Fibroblast of skin of left biceps (primary cell): ENCODE data around the gene UGT1A9.

Source experiments
- DNase-seq, 2 experiments: peaks; one replicate each; pipeline ENCODE4 v3.0.0-alpha.2; 2013; ENCODE audit warnings: low read depth in 2 of 2

Gene UGT1A9

GRCh38 chr2:233796254-233796653 is 124.6 kb downstream of the UGT1A9 start:
- no peak for DNase-seq

GRCh38 chr2:233798335-233799086 is 126.8 kb downstream of the UGT1A9 start:
- no peak for DNase-seq

DNA sequence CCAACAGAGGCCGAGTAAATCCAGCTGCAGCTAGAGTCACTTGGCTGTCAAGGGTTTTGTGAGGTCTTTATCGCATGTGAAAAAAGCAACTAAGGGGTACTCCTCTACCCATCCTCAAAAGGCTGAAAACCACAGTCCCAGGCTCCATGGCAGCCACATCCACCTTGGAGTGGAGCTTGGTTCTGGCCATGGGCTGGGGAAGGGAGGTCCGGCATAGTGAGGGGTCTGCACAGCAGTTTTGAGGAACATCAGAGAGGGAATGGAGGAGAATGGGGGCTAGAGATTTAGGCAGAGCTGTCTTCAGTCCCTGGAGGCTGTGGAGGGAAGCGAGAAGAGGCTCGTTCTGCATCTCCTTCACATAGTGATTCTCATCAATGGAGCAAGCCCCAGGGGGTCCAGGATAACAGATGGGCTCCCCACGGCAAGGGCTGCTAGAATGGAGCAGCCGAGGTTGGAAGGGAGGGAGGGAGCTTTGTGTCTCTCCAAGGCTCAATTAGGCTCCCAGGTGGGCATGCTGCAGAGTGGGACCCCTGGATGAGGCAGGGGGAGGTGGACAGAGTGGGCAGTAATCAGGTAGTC is 127.5 kb downstream of the UGT1A9 start:
- no peak for DNase-seq

GRCh38 chr2:233799716-233800115 is 128.0 kb downstream of the UGT1A9 start:
- DNase-seq: no peak

GRCh38 chr2:233800208-233800607 is 128.5 kb downstream of the UGT1A9 start:
- DNase-seq: no peak

GRCh38 chr2:233801357-233802131 is 129.8 kb downstream of the UGT1A9 start:
- no peak for DNase-seq

DNA sequence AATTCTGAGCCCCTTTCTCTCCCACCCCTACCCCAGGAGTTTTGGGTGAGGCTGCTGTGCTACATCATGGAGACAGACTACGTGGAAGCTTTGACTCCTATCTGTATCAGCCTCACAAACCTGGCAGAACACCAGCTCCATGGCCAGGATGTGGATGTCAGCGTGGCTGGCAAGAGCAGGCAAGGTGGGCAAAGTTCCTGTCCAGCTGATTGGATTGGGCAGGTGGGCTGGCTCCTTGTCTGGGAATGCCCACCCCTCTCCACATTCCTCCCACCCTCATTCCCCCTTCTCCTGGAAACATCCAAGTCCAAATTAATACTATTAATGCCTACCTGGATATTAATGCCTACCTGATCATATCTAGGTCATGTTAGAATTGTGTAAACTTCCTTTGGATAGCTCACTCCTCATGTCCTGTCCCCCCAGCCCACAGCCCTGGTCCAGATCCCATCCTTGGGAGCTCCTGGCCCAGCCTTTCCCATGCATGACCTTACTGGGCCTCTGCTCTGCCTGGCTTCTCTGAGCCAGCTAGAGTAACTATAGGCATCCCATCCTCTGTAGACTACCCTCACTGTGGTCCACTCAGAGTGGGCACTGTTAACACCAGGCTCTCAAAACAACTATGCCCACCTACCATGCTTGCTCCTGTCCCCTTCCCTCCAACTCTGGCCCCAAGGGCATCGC is 130.6 kb downstream of the UGT1A9 start:
- no peak for DNase-seq

- DNase-seq: no peak
These were observed 131.7 kb downstream of the UGT1A9 start for GRCh38 chr2:233803292-233803911.

GRCh38 chr2:233803994-233804393 is 132.3 kb downstream of the UGT1A9 start:
- no peak for DNase-seq

GRCh38 chr2:233807215-233807865 is 135.6 kb downstream of the UGT1A9 start:
- DNase-seq: no peak

DNA sequence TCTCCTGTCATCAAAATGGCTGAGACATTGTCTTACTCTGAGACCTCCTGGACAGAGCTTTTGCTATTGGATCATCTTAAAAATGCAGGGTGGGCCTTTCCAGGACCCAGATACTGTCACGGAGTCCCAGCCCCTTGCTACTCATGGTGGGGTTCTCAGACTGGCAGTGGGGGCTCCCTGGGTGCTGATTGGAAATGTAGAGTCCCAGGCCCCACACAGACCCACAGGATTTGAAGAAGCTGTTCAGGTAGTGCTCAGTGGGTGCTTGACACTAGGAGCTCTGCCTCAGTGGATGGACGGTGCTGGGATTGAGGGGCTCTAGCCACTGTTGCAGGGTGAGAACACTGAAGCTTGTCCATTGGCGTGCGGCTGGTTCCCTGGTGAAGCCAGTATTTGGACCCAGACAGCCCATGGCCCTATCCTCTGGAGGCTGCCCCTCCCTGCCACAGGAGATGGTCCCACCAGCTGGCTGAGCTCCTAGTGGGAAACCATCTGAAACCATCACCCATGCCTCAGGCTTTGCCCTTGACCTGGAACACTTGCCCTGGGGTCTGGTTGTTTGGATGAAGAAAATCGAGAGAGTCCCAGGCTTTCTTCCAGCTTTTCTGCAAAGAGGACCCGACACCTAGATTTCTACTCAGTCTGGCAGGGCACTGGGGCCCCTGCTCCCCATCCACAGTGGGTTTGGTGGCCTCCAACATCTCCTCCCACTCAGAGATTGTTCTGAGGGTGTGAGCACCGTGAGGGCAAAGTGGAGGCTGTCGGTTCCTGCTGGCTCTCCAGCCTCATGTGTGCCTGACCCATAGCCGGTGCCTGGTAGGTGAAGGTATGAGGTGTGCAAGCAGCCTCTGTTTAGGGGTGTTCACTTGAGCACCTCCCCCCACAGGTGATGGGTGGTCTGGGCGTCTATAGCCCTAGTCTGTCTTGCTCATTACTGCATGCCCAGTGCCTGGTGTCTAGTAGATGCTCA is 136.6 kb downstream of the UGT1A9 start:
- DNase-seq: no peak

GRCh38 chr2:233810385-233810784 is 138.7 kb downstream of the UGT1A9 start:
- DNase-seq: no peak

- DNase-seq: no peak
These were observed 139.4 kb downstream of the UGT1A9 start for GRCh38 chr2:233811087-233811486.

GRCh38 chr2:233811732-233812131 is 140.0 kb downstream of the UGT1A9 start:
- DNase-seq: no peak

DNA sequence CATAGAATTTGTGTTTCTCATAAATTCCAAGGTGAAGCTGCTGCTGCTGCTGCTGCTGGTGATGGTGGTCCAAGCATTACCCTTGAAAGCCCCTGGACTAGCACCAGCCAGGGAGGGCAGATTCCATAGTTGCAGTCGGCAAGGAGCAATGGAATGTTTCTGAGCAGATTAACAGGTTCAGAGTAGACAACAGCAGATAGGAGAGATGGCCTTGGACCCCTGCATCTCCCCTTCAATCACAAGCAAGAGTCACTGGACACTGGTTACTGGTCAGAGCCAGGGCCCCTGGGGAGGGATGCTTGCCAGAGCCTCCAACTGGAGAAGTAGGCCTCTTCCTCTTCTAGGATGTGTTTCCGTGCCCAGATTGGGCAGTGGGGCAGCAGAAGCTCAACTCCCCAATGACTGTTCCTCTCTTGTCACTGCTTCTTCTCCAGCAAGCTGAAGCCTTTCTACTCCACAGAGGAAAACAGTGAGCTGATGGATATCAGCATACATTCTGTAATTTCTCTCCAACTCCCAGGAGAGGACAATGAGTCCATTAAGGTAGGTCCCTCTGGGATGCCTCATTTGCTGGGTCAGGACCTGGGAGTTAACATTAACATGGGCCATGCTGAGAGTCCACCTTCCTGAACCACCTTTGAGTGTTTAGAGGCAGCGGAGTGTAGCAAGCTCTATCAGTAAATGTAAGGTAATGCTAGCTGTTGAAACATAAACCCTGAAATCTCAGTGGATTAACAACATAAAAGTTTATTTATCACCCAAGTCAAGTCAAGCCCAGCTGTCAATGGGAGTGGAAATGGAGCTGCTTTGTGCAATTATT is 141.7 kb downstream of the UGT1A9 start:
- DNase-seq: no peak

- no peak for DNase-seq
These were observed 142.5 kb downstream of the UGT1A9 start for GRCh38 chr2:233814056-233814835.

DNA sequence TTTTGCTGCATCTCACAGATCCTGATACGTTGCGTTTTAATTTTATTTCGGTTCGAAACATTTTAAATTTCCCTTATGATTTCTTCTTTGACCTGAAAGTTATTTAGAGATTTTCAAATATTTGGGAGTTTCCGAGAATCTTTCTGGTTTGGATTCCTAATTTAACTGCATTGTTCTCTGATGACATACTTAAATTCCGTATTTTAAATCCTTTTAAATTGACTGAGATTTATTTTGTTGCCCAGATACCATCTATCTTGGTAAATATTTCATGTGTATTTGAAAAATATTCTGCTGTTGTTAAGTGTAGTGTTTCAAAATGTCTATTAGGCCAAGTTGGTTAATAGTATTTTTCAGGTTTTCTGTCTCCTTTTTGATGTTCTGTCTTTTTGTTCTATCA is 144.2 kb downstream of the UGT1A9 start:
- DNase-seq: no peak

DNA sequence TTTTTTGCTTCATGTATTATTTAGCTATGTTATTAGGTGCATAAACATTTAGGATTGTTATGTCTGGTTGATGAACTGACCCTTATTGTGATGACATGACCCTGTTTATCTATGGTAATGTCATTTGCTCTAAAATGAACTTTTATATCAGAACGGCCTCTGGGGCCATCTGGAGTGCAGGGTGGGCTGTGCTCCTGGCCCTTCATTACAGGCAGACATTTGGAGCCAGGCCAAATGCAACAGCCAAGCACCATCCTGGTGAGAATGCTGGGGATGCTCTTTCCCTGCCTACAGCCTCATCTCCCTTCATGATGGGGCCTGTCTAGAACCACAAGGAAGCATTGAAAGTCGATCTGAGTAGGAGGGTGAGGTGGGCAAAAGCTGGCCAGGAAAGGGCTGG is 144.6 kb downstream of the UGT1A9 start:
- DNase-seq: no peak
